HG03521 (cell line): ENCODE measurements around the gene ADAM22.
"Not testable (repeated sequence)": the region's sequence is repeated elsewhere in the genome, so short reads cannot be mapped to it uniquely, and the experiment has no call there.

Experiments used
- ATAC-seq: cut with Tn5 transposase; IDR thresholded peaks from one replicate; pipeline ENCODE4 v1.9.1; 2021; ENCODE audit warnings: mild to moderate bottlenecking, moderate library complexity; ENCODE audit not compliant: unreplicated experiment

ADAM22 gene

GRCh38 chr7:87945926-87946325 lies 11.9 kb downstream of the ADAM22 start:
- not testable (repeated sequence) for ATAC-seq

- no peak for ATAC-seq
These were observed 14.3 kb downstream of the ADAM22 start for GRCh38 chr7:87948371-87948770.

- ATAC-seq: no peak
These were observed 25.3 kb downstream of the ADAM22 start for GRCh38 chr7:87959336-87959735.

- ATAC-seq: no peak
These were observed 26.2 kb downstream of the ADAM22 start for GRCh38 chr7:87960239-87960638.

GRCh38 chr7:87961754-87962153 lies 27.7 kb downstream of the ADAM22 start:
- ATAC-seq: no peak

- ATAC-seq: no peak
These were observed 32.2 kb downstream of the ADAM22 start for GRCh38 chr7:87966271-87966670.

GRCh38 chr7:87968021-87968420 lies 34.0 kb downstream of the ADAM22 start:
- ATAC-seq: no peak

- ATAC-seq: no peak
These were observed 48.1 kb downstream of the ADAM22 start for GRCh38 chr7:87982116-87982515.

GRCh38 chr7:87984088-87984487 lies 50.0 kb downstream of the ADAM22 start:
- no peak for ATAC-seq

- ATAC-seq: no peak
These were observed 59.2 kb downstream of the ADAM22 start for GRCh38 chr7:87993269-87993668.

- ATAC-seq: no peak
These were observed 65.2 kb downstream of the ADAM22 start for GRCh38 chr7:87999261-87999660.

GRCh38 chr7:88001744-88002530 lies 67.9 kb downstream of the ADAM22 start:
- ATAC-seq: no peak

- ATAC-seq: no peak
These were observed 68.6 kb downstream of the ADAM22 start for GRCh38 chr7:88002617-88003016.

GRCh38 chr7:88003581-88003980 lies 69.5 kb downstream of the ADAM22 start:
- no peak for ATAC-seq

- ATAC-seq: no peak
These were observed 71.1 kb downstream of the ADAM22 start for GRCh38 chr7:88005191-88005590.

GRCh38 chr7:88009651-88010050 lies 75.6 kb downstream of the ADAM22 start:
- no peak for ATAC-seq

GRCh38 chr7:88012086-88012485 lies 78.0 kb downstream of the ADAM22 start:
- no peak for ATAC-seq

- no peak for ATAC-seq
These were observed 79.9 kb downstream of the ADAM22 start for GRCh38 chr7:88013981-88014380.

GRCh38 chr7:88014581-88014980 lies 80.5 kb downstream of the ADAM22 start:
- no peak for ATAC-seq

- ATAC-seq: no peak
These were observed 81.3 kb downstream of the ADAM22 start for GRCh38 chr7:88015309-88015708.

GRCh38 chr7:88018501-88018900 lies 84.5 kb downstream of the ADAM22 start:
- ATAC-seq: no peak

GRCh38 chr7:88020953-88021665 lies 87.1 kb downstream of the ADAM22 start:
- no peak for ATAC-seq
